ENCODE data around the gene TEX30. TPM values are rescaled to one million over a fixed set of nuclear protein-coding genes. Genes with fewer than 3 reads are reported as not detected.

Gene TEX30
- total and polyA plus RNA-seq, 9 donors: 6.4 to 14.7 (median 8.4) TPM

DNA sequence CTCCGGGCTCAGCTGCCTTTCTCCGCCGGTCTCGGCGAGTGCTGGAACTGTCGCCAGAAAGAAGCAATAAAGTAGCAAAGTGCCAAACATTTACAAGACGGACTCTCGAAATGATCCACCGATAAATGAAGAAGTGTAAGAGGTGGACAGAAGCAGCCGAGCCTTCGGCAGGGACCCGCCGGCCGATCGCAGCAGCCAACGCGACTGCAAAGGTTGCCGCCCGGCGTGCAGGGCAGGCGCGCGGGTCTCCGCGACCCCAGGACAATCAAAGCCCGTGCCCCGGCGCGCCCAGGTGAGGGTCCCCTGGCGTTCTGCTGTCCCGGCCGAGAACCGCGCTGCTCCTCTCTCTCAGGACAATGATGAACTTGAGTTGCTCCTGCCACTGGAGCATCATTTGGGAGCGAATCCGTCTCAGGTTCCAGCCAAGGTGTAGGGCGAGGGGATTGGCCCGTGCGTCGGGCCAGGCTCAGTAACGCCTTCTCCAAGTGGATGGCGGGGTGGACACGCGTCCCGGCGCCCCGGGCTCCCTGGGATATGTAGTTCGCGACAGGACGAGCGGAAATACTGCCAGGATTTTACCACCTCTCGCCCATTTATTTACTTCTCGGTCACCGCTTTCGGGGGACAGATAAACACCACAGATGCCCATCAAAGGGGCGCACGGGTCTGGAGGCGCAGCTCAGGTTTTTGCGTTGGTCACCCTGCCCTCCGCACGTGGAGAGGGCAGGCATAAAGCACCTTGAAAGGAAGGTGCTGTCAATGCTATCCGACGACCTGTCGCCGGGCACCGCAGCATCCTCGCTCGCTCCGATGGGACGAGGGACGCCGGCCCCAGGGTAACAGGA is 25.2 kb upstream of the TEX30 start, which contains the start of the genes BIVM and POGLUT2:
TSS of gene BIVM (plus strand) at position 539 of the 845 bp plus-strand sequence. CDS start 8,149 bp downstream, outside the sequence.
TSS of gene POGLUT2 (minus strand) at position 396 of the 845 bp plus-strand sequence. CDS start at position 90, 306 bp downstream.
- intact Hi-C loops (cut with DNase I): loop anchor here in 2 of 4 donors (5.0 to 10.0 kb wide), 2 partner anchors 46 to 207 kb away; partner anchors contain the start of gene ERCC5 (in 1 of the 2)

DNA sequence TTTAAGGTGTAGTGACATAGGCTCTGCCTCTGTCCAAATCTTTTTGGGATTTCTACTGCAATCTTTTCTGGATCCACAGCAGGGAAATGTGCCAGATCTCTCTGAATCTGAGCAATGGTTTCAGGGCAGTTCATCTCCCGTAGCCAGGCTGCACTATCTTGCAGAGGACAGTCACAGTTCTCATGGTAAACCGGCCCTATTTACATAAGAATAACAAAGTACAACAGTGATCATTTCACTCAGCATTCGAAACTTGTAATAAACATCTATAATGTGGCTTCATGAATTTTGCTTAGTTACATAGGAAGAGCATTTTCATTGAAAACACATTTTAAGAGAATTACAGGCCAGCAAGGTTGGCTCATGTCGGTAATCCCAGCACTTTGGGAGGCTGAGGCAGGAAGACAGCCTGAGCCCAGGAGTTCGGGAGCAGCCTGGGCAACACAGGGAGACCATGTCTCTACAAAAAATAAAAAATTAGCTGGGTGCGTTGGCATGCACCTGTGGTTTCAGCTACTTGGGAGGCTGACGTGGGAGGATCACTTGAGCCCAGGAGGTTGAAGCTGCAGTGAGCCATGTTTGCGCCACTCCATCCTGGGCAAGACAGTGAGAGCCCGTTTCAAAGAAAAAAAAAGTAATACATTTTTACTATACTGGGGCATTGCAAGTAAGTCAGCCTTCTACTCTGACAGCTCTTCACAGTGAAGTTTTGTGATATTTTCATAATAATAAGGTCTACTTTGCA is 20.2 kb upstream of the TEX30 start:
- TF ChIP-seq, protein P1, sequence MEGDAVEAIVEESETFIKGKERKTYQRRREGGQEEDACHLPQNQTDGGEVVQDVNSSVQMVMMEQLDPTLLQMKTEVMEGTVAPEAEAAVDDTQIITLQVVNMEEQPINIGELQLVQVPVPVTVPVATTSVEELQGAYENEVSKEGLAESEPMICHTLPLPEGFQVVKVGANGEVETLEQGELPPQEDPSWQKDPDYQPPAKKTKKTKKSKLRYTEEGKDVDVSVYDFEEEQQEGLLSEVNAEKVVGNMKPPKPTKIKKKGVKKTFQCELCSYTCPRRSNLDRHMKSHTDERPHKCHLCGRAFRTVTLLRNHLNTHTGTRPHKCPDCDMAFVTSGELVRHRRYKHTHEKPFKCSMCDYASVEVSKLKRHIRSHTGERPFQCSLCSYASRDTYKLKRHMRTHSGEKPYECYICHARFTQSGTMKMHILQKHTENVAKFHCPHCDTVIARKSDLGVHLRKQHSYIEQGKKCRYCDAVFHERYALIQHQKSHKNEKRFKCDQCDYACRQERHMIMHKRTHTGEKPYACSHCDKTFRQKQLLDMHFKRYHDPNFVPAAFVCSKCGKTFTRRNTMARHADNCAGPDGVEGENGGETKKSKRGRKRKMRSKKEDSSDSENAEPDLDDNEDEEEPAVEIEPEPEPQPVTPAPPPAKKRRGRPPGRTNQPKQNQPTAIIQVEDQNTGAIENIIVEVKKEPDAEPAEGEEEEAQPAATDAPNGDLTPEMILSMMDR (IDR thresholded peaks at IDR 0.05): no peak
- H3K27me3 ChIP-seq: no peaks in the 10 kb centered on the region
- no peak for DNase-seq
- WGBS, 3 donors: 89 to 91% (median 90%) methylated on average over 9 of the region's 9 CpGs
- H3K27ac ChIP-seq: no peak overlapping the region
- no peak overlapping the region for H3K4me3 ChIP-seq
- H3K9me3 ChIP-seq: no peaks in the 10 kb centered on the region
- H3K4me1 ChIP-seq (ENCODE audit: insufficient read depth): no peaks in the 10 kb centered on the region
- no peaks in the 10 kb centered on the region for H3K36me3 ChIP-seq
- intact Hi-C loops (cut with DNase I): loop anchor here in 1 of 4 donors (10.0 kb wide), 1 partner anchor 51 kb away; the partner anchor contains the start of gene ERCC5

More for the DNA sequence above, 25.2 kb upstream of the TEX30 start, which contains the start of the genes BIVM and POGLUT2:
- WGBS, 3 donors: 0 to 1% (median 0%) methylated on average over 64 to 72 of the region's 72 CpGs
- Histone ChIP-seq H3K9me3 (no peaks in the 10 kb centered on the region), H3K36me3 (no peaks in the 10 kb centered on the region), H3K4me3 (peak within 1 kb of the TSS; percentile 73), H3K4me1 (ENCODE audit: insufficient read depth) (peaks cover 2% of the 10 kb centered on the region), H3K27ac (peak within 1 kb of the TSS; percentile 12 to 72), H3K27me3 (no peaks in the 10 kb centered on the region)
- peak; percentile 85 to 92 (median 90) for DNase-seq
- TF ChIP-seq EP300 (IDR thresholded peaks at IDR 0.05) (no peak), POLR2A (IDR thresholded peaks at IDR 0.05) (no peak)
- TF ChIP-seq, protein P1 (IDR thresholded peaks at IDR 0.05): no peak

DNA sequence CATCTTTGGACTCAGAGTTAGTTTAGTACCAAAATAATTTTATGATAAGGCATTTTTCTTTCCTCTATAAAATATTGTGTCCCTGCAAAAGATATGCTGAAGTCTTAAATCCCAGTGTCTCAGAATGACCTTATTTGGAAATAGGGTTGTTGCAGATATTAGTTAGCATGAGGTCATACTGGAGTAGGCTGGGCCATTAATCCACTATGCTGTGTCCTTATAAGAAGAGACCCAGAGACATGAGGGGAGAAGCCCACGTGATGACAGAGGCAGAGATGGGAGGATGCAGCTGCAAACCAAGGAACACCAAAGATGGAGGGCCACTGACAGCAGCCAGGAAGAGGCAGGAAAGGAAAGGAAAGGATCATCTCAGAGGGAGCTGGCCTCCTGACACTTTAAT is 18.8 kb upstream of the TEX30 start:
- Histone ChIP-seq H3K9me3 (no peaks in the 10 kb centered on the region), H3K4me3 (no peak overlapping the region), H3K4me1 (ENCODE audit: insufficient read depth) (no peaks in the 10 kb centered on the region), H3K27me3 (no peaks in the 10 kb centered on the region), H3K36me3 (no peaks in the 10 kb centered on the region), H3K27ac (no peak overlapping the region)
- DNase-seq: no peak
- TF ChIP-seq EP300 (IDR thresholded peaks at IDR 0.05): no peak
- TF ChIP-seq, protein P1 (IDR thresholded peaks at IDR 0.05): no peak
- TF ChIP-seq POLR2A (IDR thresholded peaks at IDR 0.05): no peak
- intact Hi-C loops (cut with DNase I): loop anchor here in 1 of 4 donors (10.0 kb wide), 1 partner anchor 52 kb away; the partner anchor contains the start of gene ERCC5
- WGBS, 3 donors: 68 to 79% (median 76%) methylated on average over 1 of the region's 1 CpG

DNA sequence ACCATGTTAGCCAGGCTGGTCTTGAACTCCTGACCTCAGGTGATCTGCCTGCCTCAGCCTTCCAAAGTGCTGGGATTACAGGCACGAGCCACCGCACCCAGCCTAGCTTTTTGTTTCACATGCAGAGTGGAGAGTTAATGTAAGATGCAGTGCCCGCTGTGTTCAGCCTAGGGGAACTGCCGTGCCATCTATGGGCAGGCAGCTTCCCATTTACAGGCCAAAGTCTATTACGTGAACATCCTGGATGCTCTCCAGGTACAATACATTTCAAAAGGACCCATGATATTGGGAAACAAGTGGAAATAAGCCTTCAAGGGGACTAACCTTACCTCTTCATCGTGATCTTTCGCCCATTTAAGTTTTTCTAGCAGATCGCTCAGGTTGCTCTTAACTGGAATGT is 15.1 kb upstream of the TEX30 start:
- no peaks in the 10 kb centered on the region for H3K4me1 ChIP-seq (ENCODE audit: insufficient read depth)
- no peaks in the 10 kb centered on the region for H3K27me3 ChIP-seq
- TF ChIP-seq EP300 (IDR thresholded peaks at IDR 0.05) (no peak), POLR2A (IDR thresholded peaks at IDR 0.05) (no peak)
- TF ChIP-seq, protein P1 (IDR thresholded peaks at IDR 0.05): no peak
- H3K9me3 ChIP-seq: no peaks in the 10 kb centered on the region
- DNase-seq: no peak
- 95 to 98% (median 96%) methylated on average over 8 of the region's 8 CpGs for WGBS, 3 donors
- no peaks in the 10 kb centered on the region for H3K36me3 ChIP-seq
- intact Hi-C loops (cut with DNase I): no loop called here
- H3K4me3 ChIP-seq: no peak overlapping the region
- no peak overlapping the region for H3K27ac ChIP-seq
